KG1 (cell line): ENCODE results near the gene CXADR.
"Not testable (repeated sequence)": the region's sequence is repeated elsewhere in the genome, so short reads cannot be mapped to it uniquely, and the experiment has no call there.

ENCODE experiments used
- DNase-seq: peaks from one replicate; lab custom pipeline; 2025; lab: John Stamatoyannopoulos, UW

CXADR gene

GRCh38 chr21:17502985-17503384, 9.9 kb upstream of the CXADR start:
- not testable (repeated sequence) for DNase-seq

DNA sequence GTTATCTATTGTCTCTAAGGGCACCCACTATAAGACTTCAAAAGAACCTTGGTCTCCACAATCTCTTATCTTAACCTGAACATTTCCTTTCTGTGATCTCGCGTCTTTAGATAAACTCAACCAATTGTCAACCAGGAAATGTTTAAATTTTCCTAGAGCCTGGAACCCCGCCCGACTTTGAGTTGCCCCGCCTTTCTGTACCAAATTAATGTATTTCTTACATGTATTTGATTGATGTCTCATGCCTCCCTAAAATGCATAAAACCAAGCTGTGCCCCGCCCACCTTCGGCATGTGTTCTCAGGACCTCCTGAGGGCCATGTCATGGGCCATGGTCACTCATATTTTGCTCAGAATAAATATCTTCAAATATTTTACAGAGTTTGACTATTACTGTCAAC, 5.9 kb upstream of the CXADR start:
- no peak for DNase-seq

DNA sequence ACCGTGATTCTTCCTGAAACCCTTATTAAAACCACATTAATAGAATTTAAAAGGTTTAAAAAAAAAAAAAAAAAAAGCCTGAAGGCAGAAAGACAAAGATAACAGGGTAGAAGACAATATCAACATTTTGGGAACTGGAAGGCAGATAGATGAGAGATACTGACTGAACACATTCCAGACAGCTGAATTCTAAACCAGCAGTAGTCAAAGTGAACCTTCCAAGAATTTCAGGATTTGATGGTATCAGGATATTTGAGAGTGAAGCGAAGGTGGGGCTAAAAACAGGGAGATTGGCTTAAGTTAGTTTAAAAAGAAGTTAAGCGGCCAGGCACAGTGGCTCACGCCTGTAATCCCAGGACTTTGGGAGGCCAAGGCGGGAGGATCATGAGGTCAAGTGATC, 5.3 kb upstream of the CXADR start:
- no peak for DNase-seq

- DNase-seq, result no peak
Measured at GRCh38 chr21:17513214-17514123, 626 bp downstream of the CXADR start.

GRCh38 chr21:17514124-17514845, 1.4 kb downstream of the CXADR start:
- no peak for DNase-seq

DNA sequence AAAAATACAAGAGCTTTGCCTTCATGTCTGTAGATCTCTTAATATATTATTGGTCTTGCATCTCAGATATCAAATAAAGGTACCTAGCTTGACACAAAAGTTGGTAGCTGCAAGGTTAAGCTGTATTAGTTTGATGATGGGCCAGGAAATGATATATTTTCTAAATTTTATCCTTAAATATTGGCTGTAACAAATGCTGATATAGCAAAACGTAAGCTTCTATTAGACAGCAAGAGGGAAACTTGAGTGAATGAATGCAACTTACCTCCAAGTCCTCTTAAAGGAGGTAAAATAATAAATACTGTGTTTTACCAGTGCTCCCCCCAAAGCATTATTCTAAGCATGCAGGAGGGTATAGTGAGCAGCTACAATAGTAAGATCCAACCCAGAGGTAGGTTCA, 4.2 kb downstream of the CXADR start:
- not testable (repeated sequence) for DNase-seq

DNA sequence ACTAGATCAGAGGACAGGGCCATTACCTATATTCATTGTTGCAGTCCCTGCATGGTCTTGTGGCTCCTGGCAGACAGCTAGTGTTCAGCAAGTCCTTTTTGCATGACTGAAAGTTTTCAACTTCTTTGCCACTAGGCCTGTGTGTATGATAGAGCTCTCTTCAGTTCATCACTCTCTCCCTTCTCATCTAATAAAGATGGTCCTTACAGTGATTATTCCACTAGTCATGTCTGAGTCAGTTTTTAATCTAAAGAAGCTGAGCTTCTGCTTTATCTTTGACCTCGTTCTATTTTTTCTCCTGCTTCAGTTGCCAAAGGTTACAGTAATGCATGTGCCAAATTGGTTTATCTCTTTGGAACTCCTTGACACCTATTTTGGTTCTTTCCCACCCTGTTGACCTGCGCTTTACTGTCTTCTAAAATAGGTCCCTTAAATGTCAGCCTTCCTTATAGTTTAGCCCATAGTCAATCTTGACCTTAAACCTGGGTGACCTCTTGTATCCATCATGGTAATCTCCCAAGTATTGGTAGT, 6.4 kb downstream of the CXADR start:
- DNase-seq, result no peak

- DNase-seq, result no peak
Measured at GRCh38 chr21:17519965-17520609, 7.2 kb downstream of the CXADR start.

GRCh38 chr21:17523007-17523451, 10.2 kb downstream of the CXADR start:
- no peak for DNase-seq

- DNase-seq, result not testable (repeated sequence)
Measured at GRCh38 chr21:17523979-17524494, 11.2 kb downstream of the CXADR start.

- DNase-seq, result no peak
Measured at GRCh38 chr21:17524635-17525034, 11.8 kb downstream of the CXADR start.

GRCh38 chr21:17526776-17527175, 13.9 kb downstream of the CXADR start:
- DNase-seq, result no peak

DNA sequence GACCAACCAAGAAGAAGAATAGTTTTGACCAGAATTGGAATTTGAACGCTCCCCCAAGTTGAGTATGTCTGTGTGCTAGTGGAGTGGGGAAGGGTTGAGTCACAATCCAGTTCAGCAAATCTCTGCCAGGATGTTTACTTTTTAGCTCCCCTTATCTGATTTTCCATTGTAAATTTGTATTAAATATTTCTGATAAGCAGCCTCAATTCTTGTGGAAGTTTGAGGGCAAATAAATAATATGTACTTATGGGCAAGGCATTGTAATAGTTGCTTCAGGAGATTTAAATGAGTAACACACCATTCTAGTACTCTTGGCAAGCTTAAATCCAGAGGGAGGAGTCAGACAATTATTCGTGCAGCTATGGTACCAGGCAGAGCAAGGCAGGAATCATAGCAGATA, 14.4 kb downstream of the CXADR start:
- DNase-seq, result no peak

GRCh38 chr21:17527711-17528110, 14.9 kb downstream of the CXADR start:
- no peak for DNase-seq

GRCh38 chr21:17529648-17530047, 16.8 kb downstream of the CXADR start:
- DNase-seq, result no peak

DNA sequence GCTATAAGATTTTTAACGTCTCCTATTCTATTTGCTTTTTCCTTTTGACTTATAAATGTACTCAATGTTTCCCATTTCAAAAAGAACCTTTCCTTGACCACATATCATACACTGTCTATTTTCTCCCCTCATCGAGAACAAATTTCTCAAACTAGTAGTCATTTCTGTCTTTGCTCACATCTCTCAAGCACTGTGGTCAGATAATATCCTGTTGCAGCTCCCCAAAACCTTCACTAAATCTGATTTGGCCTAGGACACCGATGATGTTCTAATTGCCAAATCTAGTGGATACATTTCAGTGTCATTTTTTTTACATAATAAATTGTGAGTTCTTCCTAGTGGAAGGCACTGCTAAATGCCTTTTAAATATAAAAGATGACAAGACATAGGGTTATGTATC, 19.4 kb downstream of the CXADR start:
- DNase-seq, result no peak

DNA sequence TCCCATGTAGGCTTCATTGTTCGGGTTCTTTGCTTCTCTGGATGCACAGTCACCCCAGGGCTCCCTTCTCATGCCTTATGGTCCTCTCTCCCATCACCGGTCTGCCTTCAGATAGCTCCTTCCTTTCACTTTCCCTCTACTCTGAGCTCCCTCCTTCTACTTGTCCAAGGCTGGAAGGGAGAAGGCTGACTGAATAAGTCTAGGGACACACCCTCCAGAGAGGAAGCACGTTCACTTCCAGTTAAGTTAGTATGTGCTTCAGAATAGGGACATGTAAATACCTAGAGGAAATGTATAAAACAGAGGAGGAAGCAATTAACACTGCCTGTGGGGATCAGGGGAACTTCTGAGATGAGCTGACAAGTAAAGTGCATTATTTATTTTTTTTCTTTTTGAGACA, 23.5 kb downstream of the CXADR start:
- DNase-seq, result no peak

DNA sequence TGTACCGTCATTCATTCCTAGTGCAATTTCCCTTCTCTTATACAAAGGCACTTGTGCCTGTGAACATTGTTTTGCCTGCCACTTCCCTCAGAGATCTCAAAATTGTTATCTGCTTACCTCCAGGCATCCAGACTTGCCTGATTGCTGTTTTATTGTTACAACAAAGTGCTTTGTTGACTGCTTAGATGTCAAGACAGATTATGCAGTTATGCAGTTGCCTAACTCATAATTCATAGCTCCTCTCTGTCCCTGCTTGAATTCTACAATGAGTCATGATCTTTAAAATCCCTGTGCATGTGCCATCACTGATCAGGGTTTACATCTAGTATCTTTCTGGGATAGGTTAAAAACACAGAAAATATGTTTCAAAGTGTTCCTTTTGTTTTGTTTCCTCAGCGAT, 24.5 kb downstream of the CXADR start:
- DNase-seq, result no peak

GRCh38 chr21:17538576-17538975, 25.7 kb downstream of the CXADR start:
- DNase-seq, result no peak

DNA sequence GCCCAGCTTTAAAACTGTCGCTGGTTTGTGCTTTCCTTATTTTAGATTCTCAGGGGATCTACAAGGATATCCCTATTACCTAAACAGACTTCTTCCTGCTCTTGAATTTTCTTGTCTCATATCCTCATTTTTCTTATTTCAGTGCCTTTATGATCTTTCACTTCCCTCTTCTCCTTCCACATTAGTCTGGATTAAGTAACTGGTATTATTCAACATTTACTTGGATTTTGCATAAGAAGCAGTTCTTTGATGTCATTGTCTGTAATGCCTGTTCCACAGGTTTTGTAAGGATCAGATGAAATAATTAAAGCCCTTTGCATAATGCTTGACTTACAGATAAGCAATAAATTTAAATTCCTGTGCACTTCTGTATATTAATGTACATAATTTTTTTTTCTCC, 26.5 kb downstream of the CXADR start:
- no peak for DNase-seq

DNA sequence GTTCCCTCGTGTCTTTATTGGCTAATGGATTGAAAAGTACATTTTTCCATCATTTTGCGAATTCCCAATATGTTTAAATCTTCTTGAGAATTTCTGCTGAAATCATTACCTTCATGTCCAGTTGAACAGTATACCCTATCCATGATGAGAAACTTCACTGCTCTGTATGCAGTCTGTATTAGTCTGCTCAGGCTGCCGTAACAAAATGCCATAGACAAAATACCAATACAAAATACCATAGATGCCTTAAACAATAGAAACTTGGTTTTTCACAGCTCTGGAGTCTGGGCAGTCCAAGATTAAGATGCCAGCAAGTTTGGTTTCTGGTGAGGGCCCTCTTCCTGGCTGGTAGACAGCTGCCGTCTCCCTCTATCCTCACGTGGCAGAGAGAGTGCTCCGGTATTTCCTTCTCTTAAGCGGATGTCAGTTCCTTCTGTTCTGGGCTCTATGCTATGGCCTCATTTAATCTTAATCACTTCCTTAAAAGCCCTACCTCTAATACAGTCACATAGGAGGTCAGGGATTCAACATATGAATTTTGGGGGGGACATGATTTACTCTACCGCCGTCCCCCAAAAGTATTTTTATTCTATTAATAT, 27.0 kb downstream of the CXADR start:
- no peak for DNase-seq

- no peak for DNase-seq
Measured at GRCh38 chr21:17540530-17540929, 27.7 kb downstream of the CXADR start.
